Dermis microvascular lymphatic vessel endothelial cell (primary cell): ENCODE measurements around the gene C6orf141. TPM values are rescaled to one million over a fixed set of nuclear protein-coding genes. Genes with fewer than 3 reads are reported as not detected.
A peak's percentile ranks its signal among the peaks of the same experiment; 100 is the strongest.

Experiments used
- DNase-seq, 2 donors: peaks; one replicate each; pipeline versions ENCODE4 v3.0.0 to v3.0.0-alpha.2; 2010; ENCODE audit warnings: low read depth in 2 of 2
- total RNA-seq: library from RNA; depleted of rRNA; stranded (reverse); fragments of >200 nt; gene quantifications from 2 replicates; pipeline ENCODE4 v1.2.1, GENCODE V29; 2014

Gene C6orf141
- 23.4 and 45.5 TPM in 2 replicates for total RNA-seq

- peak; percentile 36 to 79 for DNase-seq
Observed at GRCh38 chr6:49550492-49551077, at the start of gene C6orf141. TSS of gene C6orf141 (plus strand) at chr6:49550668. CDS start at chr6:49550793, 125 bp downstream.

DNA sequence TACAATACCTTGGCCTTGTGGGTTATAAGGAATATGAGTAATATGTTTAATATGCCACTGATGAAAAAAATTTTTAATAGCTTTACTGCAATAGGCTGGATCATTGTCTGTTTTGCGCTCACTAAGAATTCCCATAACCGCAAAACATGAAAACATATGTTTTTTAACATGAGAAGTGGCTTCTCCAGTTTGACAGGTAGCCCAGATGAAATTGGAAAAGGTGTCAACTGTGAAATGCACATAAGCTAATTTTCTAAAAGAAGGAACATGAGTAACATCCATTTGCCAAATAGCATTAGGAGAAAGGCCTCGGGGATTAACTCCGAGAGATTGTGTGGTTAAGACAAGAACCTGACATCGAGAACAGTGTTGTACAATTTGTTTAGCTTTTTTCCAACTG lies 45.8 kb upstream of the C6orf141 start:
- DNase-seq = no peak

DNA sequence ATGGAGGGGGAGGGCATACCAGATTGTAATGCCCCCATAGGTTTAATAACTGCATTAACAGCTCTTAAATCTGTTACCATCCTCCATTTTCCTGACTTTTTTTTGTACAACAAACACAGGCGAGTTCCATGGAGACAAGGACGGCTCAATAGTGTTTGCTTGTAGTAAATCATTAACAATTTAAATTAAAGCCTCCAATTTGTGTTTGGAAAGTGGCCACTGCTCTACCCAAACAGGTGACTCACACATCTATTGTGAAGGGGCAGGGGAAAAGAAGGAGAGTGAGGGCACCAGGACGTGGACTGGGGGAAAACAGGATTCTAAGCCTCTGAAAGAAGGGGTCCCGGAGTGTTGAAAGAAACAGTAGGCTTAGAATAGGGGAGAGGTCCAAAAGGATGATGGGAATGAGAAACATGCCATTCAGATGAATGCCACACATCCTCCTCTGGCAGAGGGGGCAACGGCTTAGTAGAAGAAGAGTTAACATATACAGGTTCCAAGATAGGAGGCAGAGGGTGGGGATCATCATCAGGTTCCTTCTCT lies 43.8 kb upstream of the C6orf141 start:
- DNase-seq = no peak

- DNase-seq = no peak
Observed at GRCh38 chr6:49509342-49509741, 41.1 kb upstream of the C6orf141 start.

GRCh38 chr6:49513153-49513989 lies 37.1 kb upstream of the C6orf141 start:
- no peak for DNase-seq

DNA sequence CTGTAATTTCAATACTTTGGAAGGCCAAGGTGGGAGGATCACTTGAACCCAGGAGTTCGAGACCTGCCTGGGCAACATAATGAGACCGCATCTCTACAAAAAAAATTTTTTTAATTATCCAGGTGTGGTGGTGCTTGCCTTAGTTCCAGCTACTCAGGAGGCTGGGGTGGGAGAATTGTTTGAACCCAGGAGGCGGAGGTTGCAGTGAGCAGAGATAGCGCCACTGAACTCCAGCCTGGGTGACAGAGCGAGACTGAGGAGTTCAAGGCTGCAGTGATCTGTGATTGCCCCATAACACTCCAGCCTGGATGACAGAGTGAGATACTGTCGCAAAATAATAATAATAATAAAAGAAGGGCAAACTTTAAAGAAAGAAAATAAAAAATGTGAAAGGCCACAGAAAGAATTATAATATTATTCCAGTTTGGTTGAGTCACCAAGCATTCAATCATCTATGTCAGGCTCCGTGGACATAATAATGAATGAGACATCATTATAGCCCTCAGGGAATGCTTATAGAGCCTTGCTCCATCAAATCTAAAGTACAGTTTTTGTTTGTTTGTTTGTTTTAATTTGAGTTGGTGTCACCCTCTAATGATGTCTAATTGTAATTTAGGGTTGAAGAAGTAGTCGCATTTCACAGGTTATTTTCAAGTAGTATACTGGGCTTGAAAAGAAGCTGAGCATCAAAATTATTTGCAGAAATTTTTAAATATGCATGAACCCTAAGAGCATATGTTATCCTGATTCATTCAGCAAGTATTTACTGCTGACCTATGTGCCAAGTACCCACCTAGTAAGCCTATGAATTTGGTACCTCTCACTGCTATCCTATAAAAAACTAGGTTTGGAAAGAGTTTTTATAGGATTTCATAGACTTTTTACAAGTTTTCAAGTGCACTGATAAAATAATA lies 35.6 kb upstream of the C6orf141 start:
- DNase-seq = no peak

DNA sequence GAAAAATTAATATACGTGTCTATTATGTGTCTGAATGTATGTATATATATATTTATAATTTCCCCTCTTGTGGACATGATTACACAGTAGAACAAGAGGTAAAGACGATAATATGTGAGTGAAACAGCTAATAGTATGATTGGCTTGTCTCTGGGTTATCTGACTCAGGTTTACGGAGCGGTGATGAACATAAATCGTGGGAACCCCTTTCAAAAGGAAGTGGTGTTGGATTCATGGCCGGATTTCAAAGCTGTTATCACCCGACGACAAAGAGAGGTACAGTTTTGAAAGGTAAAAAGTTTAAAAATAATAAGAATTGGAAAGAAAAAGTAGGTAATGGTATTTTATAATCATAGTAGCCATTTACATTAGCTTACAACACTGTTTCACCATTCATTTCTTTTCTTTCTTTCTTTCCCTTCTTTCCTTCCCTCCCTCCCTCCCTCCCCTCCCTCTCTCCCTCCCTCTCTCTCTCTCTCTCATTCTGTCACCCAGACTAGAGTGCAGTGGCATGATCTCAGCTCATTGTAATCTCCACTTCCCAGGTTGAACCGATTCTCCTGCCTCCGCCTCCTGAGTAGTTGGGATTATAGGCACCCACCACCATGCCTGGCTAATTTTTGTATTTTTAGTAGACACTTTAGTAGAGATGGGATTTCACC lies 34.9 kb upstream of the C6orf141 start:
- DNase-seq = no peak

GRCh38 chr6:49516147-49516505 lies 34.3 kb upstream of the C6orf141 start:
- DNase-seq = no peak

- DNase-seq = no peak
Observed at GRCh38 chr6:49517919-49518318, 32.5 kb upstream of the C6orf141 start.

- DNase-seq = no peak
Observed at GRCh38 chr6:49519660-49520059, 30.8 kb upstream of the C6orf141 start.

- no peak for DNase-seq
Observed at GRCh38 chr6:49522710-49523593, 27.5 kb upstream of the C6orf141 start.

GRCh38 chr6:49523901-49524300 lies 26.6 kb upstream of the C6orf141 start:
- no peak for DNase-seq

DNA sequence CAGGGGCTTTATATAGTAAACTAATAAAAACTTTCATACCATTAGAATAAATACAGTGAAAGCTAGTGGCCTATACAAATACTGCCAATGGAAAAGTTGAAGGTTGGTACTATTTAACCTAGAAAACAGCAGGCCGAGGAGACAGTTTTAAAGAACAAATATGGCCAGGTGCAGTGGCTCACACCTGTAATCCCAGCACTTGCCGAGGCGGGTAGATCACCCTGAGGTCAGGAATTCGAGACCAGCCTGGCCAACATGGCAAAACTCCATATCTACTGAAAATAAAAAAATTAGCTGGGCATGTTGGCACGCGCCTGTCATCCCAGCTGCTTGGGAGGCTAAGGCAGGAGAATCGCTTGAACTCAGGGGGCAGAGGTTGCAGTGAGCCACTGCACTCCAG lies 25.9 kb upstream of the C6orf141 start:
- no peak for DNase-seq

DNA sequence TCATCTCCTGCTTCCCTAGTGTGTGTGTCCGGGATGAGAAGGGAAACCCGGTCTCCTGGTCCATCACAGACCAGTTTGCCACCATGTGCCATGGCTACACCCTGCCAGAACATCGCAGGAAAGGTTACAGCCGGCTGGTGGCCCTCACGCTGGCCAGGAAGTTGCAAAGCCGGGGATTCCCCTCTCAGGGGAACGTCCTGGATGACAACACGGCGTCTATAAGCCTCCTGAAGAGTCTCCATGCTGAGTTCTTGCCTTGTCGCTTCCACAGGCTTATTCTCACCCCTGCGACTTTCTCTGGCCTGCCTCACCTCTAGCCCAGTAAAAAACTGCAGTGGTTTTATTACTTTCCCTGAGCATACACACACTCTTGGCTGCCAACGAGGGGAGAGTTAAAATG lies 23.9 kb upstream of the C6orf141 start:
- DNase-seq = peak in 1 of 2 donors; percentile 5

GRCh38 chr6:49527320-49527719 lies 23.1 kb upstream of the C6orf141 start:
- no peak for DNase-seq

GRCh38 chr6:49528571-49528970 lies 21.9 kb upstream of the C6orf141 start:
- DNase-seq = no peak

DNA sequence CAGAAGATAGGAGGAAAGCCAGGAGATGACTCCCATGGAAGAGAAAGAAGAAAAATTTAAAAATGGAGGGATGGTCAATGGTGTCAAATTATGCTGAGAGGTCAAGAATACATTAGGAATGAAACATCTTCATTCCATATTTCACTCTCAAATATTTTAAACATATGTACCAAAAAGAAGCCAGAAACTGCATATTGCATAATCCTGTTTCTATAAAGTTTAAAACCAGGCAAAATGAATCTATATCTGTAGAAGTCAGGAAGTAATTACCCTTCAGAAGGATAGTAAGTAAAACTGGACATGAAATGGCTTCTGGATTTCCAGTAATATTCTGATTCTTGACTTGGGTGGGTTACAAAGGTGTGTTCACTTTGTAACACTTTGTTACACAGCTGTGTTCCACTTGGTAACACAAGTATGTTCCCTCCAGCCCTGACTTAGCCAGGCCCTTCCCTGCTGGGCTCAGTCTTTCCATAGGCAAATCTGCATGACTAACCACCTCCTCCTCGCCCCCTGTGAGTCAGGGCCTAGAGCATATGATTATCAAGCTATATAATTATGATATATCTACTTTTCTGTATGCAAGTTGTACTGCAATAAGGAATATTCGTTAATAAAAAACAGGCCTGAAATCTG lies 20.2 kb upstream of the C6orf141 start:
- DNase-seq = no peak

GRCh38 chr6:49531774-49532569 lies 18.5 kb upstream of the C6orf141 start:
- peak; percentile 83 to 85 for DNase-seq

- DNase-seq = no peak
Observed at GRCh38 chr6:49535795-49536194, 14.7 kb upstream of the C6orf141 start.
